Measurements from ENCODE around the gene MFSD8.
"Not testable (repeated sequence)": the region's sequence is repeated elsewhere in the genome, so short reads cannot be mapped to it uniquely, and the experiment has no call there.

Gene MFSD8

DNA sequence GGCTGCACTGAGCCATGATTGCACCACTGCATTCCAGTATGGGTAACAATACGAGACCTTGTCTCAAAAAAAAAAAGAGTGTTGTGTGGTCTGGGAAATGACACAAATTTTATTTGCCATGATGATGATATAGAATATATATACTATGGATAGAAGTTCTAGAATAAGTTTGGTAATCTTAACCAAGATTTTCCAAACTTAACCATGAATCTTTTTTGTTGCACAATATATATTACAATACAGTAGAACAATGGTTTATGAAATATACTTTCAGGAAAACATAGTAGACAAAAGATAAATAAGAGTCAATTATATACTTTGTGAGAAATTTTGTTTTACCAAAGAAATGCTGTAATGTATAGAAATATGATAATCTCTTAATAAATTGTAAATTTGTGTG, 34.8 kb downstream of the MFSD8 start:
- no peak overlapping the region for H3K4me3 ChIP-seq (ENCODE audit: low read depth, low read length)
- TF ChIP-seq, protein P1, sequence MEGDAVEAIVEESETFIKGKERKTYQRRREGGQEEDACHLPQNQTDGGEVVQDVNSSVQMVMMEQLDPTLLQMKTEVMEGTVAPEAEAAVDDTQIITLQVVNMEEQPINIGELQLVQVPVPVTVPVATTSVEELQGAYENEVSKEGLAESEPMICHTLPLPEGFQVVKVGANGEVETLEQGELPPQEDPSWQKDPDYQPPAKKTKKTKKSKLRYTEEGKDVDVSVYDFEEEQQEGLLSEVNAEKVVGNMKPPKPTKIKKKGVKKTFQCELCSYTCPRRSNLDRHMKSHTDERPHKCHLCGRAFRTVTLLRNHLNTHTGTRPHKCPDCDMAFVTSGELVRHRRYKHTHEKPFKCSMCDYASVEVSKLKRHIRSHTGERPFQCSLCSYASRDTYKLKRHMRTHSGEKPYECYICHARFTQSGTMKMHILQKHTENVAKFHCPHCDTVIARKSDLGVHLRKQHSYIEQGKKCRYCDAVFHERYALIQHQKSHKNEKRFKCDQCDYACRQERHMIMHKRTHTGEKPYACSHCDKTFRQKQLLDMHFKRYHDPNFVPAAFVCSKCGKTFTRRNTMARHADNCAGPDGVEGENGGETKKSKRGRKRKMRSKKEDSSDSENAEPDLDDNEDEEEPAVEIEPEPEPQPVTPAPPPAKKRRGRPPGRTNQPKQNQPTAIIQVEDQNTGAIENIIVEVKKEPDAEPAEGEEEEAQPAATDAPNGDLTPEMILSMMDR (IDR thresholded peaks at IDR 0.05; ENCODE audit: low read depth, low read length), result no peak

DNA sequence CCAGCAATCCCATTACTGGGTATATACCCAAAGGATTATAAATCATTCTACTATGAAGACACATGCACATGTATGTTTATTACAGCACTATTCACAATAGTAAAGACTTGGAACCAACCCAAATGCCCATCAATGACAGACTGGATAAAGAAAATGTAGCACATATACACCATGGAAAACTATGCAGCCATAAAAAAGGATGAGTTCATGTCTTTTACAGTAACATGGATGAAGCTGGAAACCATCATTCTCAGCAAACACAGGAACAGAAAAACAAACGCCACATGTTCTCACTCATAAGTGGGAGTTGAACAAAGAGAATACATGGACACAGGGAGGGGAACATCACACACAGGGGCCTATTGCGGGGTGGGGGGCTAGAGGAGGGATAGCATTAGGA, 39.3 kb downstream of the MFSD8 start:
- not testable (repeated sequence) for H3K4me3 ChIP-seq (ENCODE audit: low read depth, low read length)

DNA sequence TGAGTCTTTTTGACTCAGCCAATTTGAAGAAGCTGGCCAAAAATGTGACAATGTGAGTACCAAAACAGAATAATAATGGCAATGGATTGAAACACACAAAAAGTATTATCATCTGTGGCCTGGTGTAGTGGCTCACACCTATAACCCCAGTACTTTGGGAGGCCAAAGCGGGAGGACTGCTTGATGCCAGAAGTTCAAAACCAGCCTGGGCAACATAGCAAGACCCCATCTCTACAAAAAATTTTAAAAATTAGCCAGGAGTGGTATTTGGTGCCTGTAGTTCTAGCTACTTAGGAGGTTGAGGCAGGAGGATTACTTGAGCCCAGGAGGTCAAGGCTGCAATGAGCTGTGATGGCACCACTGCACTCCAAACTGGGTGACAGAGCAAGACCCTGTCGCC, 42.7 kb downstream of the MFSD8 start:
- no peak overlapping the region for H3K4me3 ChIP-seq (ENCODE audit: low read depth, low read length)
- TF ChIP-seq, protein P1 (IDR thresholded peaks at IDR 0.05; ENCODE audit: low read depth, low read length), result no peak

DNA sequence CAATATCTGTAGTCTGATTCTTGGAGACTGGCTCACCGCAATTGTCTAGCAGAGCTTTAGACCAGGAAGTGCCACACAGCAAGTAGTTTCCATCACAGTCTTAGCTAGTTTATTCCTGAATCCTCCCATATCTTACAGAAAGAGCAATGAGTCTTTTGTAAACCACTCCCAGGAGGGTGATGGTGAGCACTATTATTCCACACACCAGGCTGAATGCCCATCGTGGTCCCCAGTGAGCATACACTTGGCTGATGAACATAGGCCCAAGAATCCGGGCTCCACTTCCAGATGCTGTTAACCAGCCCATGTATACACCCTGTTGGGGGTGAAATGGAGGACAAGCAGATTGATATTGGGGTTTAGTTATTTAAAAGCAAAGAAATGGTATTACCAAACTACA, 44.5 kb downstream of the MFSD8 start:
- TF ChIP-seq, protein P1 (IDR thresholded peaks at IDR 0.05; ENCODE audit: low read depth, low read length), result no peak

DNA sequence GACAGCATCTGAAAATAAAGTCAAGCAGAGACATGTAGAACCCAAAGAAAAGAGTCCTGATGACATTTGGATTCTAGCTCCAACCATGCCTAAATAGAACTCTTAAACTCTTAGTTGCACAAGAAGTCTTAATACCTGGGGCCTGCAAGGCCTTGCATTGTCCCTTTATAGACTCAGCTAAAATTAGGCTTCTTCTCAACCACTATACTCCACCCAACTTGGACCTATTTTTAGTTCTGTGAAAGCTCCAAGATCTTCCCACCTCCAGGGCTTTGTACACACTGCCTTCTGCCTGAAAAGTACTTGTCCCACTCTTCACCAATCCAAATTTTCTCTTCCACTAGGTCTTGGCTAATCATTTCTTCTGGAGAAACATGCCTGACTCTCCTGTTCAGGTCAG, 47.8 kb downstream of the MFSD8 start:
- TF ChIP-seq, protein P1 (IDR thresholded peaks at IDR 0.05; ENCODE audit: low read depth, low read length), result no peak
- H3K4me3 ChIP-seq (ENCODE audit: low read depth, low read length), result no peak overlapping the region

More for the DNA sequence above, 44.5 kb downstream of the MFSD8 start:
- H3K4me3 ChIP-seq (ENCODE audit: low read depth, low read length), result no peak overlapping the region

DNA sequence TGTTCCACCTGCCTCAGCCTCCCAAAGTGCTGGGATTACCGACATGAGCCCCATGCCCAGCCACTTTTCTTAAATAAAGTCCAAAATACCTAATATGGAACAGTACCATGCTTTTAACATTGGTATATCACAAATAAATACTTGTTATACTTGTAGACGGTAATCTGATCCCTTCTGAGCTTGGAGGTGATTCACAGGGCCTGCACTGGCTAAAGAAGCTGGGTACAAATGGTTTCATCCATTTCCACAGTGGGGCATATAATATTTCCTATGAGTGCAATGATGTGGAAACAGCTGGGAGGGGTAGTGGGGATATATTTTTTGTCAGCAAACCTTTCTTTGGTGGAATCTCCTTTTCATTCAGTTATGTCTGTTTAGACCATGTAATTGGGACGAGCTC, 48.5 kb downstream of the MFSD8 start:
- no peak overlapping the region for H3K4me3 ChIP-seq (ENCODE audit: low read depth, low read length)
- TF ChIP-seq, protein P1 (IDR thresholded peaks at IDR 0.05; ENCODE audit: low read depth, low read length), result no peak

DNA sequence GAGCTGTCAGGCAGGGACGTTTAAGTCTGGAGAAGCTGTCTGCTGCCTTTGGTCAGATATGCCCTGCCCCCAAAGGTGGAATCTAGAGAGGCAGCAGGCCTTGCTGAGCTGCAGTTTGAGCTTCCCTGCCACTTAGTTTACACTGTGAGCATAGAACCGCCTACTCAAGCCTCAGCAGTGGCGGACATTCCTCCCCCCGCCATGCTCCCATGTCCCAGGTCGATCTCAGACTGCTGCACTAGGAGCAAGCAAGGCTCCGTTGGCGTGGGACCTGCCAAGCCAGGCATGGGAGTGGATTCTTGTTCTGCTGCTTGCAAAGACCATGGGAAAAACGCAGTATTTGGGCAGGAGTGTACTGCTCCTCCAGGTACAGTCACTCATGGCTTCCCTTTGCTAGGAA, 59.9 kb downstream of the MFSD8 start:
- TF ChIP-seq, protein P1 (IDR thresholded peaks at IDR 0.05; ENCODE audit: low read depth, low read length), result no peak
- H3K4me3 ChIP-seq (ENCODE audit: low read depth, low read length), result no peak overlapping the region

DNA sequence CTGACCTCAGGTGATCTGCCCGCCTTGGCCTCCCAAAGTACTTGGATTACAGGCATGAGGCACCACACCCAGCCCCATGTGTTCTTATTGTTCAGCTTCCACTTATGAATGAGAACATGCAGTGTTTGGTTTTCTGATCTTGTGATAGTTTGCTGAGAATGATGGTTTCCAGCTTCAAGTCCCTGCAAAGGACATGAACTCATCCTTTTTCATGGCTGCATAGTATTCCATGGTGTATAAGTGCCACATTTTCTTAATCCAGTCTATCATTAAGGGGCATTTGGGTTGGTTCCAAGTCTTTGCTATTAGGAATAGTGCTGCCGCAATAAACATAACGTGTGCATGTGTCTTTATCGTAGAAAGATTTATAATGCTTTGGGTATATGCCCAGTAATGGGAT, 65.3 kb downstream of the MFSD8 start:
- not testable (repeated sequence) for H3K4me3 ChIP-seq (ENCODE audit: low read depth, low read length)
